HUES64 (cell line): ENCODE data around the gene FGFRL1.
"Not testable (repeated sequence)": the region's sequence is repeated elsewhere in the genome, so short reads cannot be mapped to it uniquely, and the experiment has no call there.

ENCODE experiments used
- H3K27ac ChIP-seq: 2 replicates; pipeline ENCODE4 v1.7.0; 2013; ENCODE audit warnings: low read depth, low read length, inconsistent platforms
- H3K27me3 ChIP-seq: 2 replicates; pipeline ENCODE4 v1.6.1; 2013; ENCODE audit warnings: mild to moderate bottlenecking, low read length; ENCODE audit not compliant: insufficient read depth
- H3K36me3 ChIP-seq: 2 replicates; pipeline ENCODE4 v1.6.1; 2013; ENCODE audit warnings: mild to moderate bottlenecking, low read length; ENCODE audit not compliant: insufficient read depth
- H3K4me1 ChIP-seq: 2 replicates; pipeline ENCODE4 v1.6.1; 2013; ENCODE audit warnings: mild to moderate bottlenecking, low read length, moderate library complexity; ENCODE audit not compliant: insufficient read depth
- H3K4me3 ChIP-seq: 2 replicates; pipeline ENCODE4 v1.5.1; 2013; ENCODE audit warnings: mild to moderate bottlenecking, low read length, moderate library complexity
- H3K9ac ChIP-seq: 2 replicates; pipeline ENCODE4 v1.6.1; 2013; ENCODE audit warnings: mild to moderate bottlenecking, low read depth, low read length
- H3K9me3 ChIP-seq: 2 replicates; pipeline ENCODE4 v1.6.1; 2013; ENCODE audit warnings: low read depth, low read length; ENCODE audit not compliant: insufficient read depth
- WGBS: fragments of 150-250, 120-280 bp; methylation state at CpG from one replicate; pipeline ENCODE4 v1.1.7; 2013; ENCODE audit warnings: missing lambda C conversion rate; 5-methylcytosine and 5-hydroxymethylcytosine counted together

FGFRL1 gene

GRCh38 chr4:968221-968620 lies 43.2 kb upstream of the FGFRL1 start:
- Histone ChIP-seq H3K9me3 (no peaks in the 10 kb centered on the region), H3K4me1 (no peaks in the 10 kb centered on the region), H3K27ac (no peak overlapping the region), H3K36me3 (no peaks in the 10 kb centered on the region), H3K27me3 (peaks cover 57% of the 10 kb centered on the region), H3K4me3 (no peak overlapping the region), H3K9ac (no peak overlapping the region)
- WGBS, result 32% methylated on average over 23 of the region's 24 CpGs

- Histone ChIP-seq H3K36me3 (no peaks in the 10 kb centered on the region), H3K9ac (no peak overlapping the region), H3K27ac (no peak overlapping the region), H3K4me1 (no peaks in the 10 kb centered on the region), H3K27me3 (peaks cover 59% of the 10 kb centered on the region), H3K9me3 (no peaks in the 10 kb centered on the region), H3K4me3 (no peak overlapping the region)
- 85% methylated on average over 23 of the region's 23 CpGs for WGBS
Observed at GRCh38 chr4:968621-969394, 42.6 kb upstream of the FGFRL1 start.

GRCh38 chr4:970046-970745 lies 41.2 kb upstream of the FGFRL1 start:
- 80% methylated on average over 25 of the region's 25 CpGs for WGBS

GRCh38 chr4:970854-971520 lies 40.4 kb upstream of the FGFRL1 start:
- Histone ChIP-seq H3K36me3 (no peaks in the 10 kb centered on the region), H3K9ac (no peak overlapping the region), H3K27ac (no peak overlapping the region), H3K4me3 (no peak overlapping the region), H3K9me3 (no peaks in the 10 kb centered on the region), H3K4me1 (no peaks in the 10 kb centered on the region), H3K27me3 (peaks cover 67% of the 10 kb centered on the region)
- WGBS, result 75% methylated on average over 17 of the region's 17 CpGs

More at GRCh38 chr4:970046-970745, 41.2 kb upstream of the FGFRL1 start:
- Histone ChIP-seq H3K9ac (no peak overlapping the region), H3K9me3 (no peaks in the 10 kb centered on the region), H3K27ac (no peak overlapping the region), H3K36me3 (no peaks in the 10 kb centered on the region), H3K4me1 (no peaks in the 10 kb centered on the region), H3K27me3 (peaks cover 67% of the 10 kb centered on the region), H3K4me3 (no peak overlapping the region)

- Histone ChIP-seq H3K4me3 (no peak overlapping the region), H3K9ac (no peak overlapping the region), H3K9me3 (no peaks in the 10 kb centered on the region), H3K27ac (no peak overlapping the region), H3K27me3 (peaks cover 65% of the 10 kb centered on the region), H3K4me1 (no peaks in the 10 kb centered on the region), H3K36me3 (no peaks in the 10 kb centered on the region)
- 80% methylated on average over 24 of the region's 24 CpGs for WGBS
Observed at GRCh38 chr4:971666-972500, 39.5 kb upstream of the FGFRL1 start.

- H3K9me3 ChIP-seq, result no peaks in the 10 kb centered on the region
- no peaks in the 10 kb centered on the region for H3K36me3 ChIP-seq
- no peaks in the 10 kb centered on the region for H3K4me1 ChIP-seq
- WGBS, result 3% methylated on average over 65 of the region's 65 CpGs
- H3K27me3 ChIP-seq, result peaks cover 56% of the 10 kb centered on the region
- H3K4me3 ChIP-seq, result peak overlapping the region; percentile 70
- H3K9ac ChIP-seq, result peak overlapping the region; percentile 52
- no peak overlapping the region for H3K27ac ChIP-seq
Observed at GRCh38 chr4:972651-973424, 38.6 kb upstream of the FGFRL1 start.

GRCh38 chr4:973431-974397 lies 37.7 kb upstream of the FGFRL1 start, which contains the start of gene DGKQ:
Gene DGKQ (minus strand): TSS chr4:973569. CDS start chr4:973482, 87 bp downstream.
- Histone ChIP-seq H3K27me3 (peaks cover 49% of the 10 kb centered on the region), H3K9ac (peak within 1 kb of the TSS; percentile 52), H3K9me3 (no peaks in the 10 kb centered on the region), H3K4me3 (peak within 1 kb of the TSS; percentile 70), H3K4me1 (no peaks in the 10 kb centered on the region), H3K27ac (no peak within 1 kb of the TSS), H3K36me3 (no peaks in the 10 kb centered on the region)
- 32% methylated on average over 123 of the region's 123 CpGs for WGBS

- Histone ChIP-seq H3K4me1 (peaks cover 5% of the 10 kb centered on the region; the same call in 1 of the 2 replicates), H3K4me3 (no peak overlapping the region), H3K36me3 (no peaks in the 10 kb centered on the region), H3K9me3 (no peaks in the 10 kb centered on the region), H3K27me3 (peaks cover 42% of the 10 kb centered on the region), H3K9ac (no peak overlapping the region), H3K27ac (no peak overlapping the region)
- whole genome bisulfite sequencing, result 92% methylated on average over 9 of the region's 9 CpGs
Observed at GRCh38 chr4:974668-975067, 36.8 kb upstream of the FGFRL1 start.

- not testable (repeated sequence) for H3K4me3 ChIP-seq, H3K4me1 ChIP-seq
Observed at GRCh38 chr4:976016-976415, 35.4 kb upstream of the FGFRL1 start.

More at GRCh38 chr4:976016-976415, 35.4 kb upstream of the FGFRL1 start:
- H3K9ac ChIP-seq, H3K27ac ChIP-seq, H3K9me3 ChIP-seq, H3K36me3 ChIP-seq: not testable (repeated sequence)
- WGBS, result 97% methylated on average over 16 of the region's 25 CpGs
- H3K27me3 ChIP-seq, result peaks cover 32% of the 10 kb centered on the region
